Inferior parietal cortex (tissue), 1 donor: ENCODE results near the gene RTBDN.
A peak's percentile ranks its signal among the peaks of the same experiment; 100 is the strongest.

Experiments used
- DNase-seq: peaks from one replicate; pipeline ENCODE4 v3.0.0-alpha.2; 2016; ENCODE audit errors: extremely low spot score

RTBDN gene

DNA sequence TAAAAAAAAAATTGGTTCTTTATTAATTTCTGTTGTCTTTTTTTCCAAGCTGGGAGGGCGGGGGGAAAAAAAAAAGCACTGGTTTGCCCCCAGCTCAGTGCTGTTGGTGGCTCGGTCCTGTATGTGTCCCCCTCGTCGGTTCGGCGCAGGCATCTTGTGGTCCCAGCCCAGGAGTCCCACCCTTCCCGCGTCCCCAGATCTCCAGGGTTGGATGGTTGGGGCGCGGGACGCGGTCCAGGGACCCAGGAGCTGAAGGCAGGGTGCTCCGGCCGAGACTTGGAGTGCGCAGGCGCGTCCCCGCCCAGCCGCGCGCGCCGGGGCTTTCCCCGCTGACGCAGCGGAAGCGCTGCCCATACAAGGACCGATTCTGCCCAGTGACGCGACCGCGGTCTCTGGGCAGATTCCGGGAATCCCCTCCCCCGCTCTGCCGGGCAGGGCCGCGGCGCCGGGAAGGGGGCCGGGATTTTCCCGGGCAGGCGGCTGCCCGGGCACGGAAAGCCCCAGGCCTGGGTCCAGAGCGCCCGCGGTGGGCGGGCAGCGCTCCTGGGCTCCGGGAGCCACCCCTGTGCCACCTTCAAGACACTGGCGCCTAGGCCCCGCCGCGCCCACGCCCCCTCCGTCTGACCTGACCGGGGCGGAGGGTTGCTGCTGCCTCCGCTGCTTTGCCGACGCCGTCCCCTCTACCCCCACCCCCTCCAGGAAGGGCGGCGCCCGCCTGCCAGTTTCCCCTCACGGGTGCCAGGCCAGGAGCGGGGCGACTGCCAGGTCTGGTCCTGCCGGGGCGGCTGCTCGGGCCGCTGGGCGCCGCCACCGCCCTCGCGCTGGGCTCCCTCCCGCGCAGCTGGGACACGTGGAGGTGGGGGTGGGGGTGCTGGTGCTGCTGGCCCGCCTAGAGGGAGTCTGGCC, 40.8 kb downstream of the RTBDN start:
- DNase-seq = peak; percentile 93

DNA sequence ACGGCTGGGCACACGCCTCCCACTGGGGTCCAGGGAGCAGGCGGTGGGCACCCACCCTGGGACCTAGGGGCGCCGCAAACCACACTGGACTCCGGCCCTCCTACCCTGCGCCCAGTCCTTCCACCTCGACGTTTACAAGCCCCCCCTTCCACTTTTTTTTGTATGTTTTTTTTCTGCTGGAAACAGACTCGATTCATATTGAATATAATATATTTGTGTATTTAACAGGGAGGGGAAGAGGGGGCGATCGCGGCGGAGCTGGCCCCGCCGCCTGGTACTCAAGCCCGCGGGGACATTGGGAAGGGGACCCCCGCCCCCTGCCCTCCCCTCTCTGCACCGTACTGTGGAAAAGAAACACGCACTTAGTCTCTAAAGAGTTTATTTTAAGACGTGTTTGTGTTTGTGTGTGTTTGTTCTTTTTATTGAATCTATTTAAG, 41.5 kb downstream of the RTBDN start:
- DNase-seq = no peak

DNA sequence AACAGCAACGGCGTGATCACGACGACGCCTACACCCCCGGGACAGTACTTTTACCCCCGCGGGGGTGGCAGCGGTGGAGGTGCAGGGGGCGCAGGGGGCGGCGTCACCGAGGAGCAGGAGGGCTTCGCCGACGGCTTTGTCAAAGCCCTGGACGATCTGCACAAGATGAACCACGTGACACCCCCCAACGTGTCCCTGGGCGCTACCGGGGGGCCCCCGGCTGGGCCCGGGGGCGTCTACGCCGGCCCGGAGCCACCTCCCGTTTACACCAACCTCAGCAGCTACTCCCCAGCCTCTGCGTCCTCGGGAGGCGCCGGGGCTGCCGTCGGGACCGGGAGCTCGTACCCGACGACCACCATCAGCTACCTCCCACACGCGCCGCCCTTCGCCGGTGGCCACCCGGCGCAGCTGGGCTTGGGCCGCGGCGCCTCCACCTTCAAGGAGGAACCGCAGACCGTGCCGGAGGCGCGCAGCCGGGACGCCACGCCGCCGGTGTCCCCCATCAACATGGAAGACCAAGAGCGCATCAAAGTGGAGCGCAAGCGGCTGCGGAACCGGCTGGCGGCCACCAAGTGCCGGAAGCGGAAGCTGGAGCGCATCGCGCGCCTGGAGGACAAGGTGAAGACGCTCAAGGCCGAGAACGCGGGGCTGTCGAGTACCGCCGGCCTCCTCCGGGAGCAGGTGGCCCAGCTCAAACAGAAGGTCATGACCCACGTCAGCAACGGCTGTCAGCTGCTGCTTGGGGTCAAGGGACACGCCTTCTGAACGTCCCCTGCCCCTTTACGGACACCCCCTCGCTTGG, 42.1 kb downstream of the RTBDN start:
- DNase-seq = peak; percentile 47

DNA sequence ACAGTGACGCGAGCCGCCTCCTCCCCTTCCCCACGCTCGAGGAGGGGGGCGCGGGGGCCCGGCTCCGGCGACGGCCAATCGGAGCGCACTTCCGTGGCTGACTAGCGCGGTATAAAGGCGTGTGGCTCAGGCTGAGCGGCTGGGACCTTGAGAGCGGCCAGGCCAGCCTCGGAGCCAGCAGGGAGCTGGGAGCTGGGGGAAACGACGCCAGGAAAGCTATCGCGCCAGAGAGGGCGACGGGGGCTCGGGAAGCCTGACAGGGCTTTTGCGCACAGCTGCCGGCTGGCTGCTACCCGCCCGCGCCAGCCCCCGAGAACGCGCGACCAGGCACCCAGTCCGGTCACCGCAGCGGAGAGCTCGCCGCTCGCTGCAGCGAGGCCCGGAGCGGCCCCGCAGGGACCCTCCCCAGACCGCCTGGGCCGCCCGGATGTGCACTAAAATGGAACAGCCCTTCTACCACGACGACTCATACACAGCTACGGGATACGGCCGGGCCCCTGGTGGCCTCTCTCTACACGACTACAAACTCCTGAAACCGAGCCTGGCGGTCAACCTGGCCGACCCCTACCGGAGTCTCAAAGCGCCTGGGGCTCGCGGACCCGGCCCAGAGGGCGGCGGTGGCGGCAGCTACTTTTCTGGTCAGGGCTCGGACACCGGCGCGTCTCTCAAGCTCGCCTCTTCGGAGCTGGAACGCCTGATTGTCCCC, 42.9 kb downstream of the RTBDN start, which contains the start of gene JUNB:
Gene JUNB, plus strand, starts transcription at position 142 of the 706 bp plus-strand sequence. Its CDS starts 286 bp downstream, at position 428.
- DNase-seq = peak; percentile 97

DNA sequence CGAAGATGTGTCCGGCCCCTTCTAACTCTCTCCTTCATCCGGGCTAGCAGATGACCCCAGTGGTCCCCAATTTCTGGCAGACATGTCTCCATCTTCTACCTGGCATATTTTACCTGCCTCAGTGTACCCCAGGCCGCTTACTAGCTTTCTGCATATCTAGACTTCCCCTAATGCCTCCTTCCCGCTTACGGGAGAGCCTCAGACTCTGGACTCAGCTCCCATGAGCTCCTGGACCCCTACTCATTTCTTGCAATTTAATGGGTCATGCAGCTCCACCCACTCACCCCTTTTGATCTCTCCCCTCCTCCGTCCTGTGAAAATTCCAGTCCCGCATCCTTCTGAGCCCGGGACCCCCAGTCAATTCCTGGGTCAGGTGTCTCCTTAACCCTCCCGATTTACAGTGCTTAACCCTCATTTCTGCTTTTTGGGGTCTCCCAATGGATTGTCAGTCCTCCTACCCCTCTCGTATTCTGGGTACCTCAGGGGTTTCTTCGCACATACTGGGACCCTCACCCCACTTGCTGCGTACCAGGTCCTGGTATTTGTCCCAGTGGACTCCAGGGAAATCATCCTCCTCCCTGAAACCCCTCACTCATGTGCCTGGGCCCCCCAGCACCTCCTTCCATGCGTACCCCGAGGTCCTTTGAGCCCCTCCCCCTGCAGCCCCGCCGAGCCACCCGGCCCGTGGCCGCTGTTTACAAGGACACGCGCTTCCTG, 43.6 kb downstream of the RTBDN start:
- no peak for DNase-seq

DNA sequence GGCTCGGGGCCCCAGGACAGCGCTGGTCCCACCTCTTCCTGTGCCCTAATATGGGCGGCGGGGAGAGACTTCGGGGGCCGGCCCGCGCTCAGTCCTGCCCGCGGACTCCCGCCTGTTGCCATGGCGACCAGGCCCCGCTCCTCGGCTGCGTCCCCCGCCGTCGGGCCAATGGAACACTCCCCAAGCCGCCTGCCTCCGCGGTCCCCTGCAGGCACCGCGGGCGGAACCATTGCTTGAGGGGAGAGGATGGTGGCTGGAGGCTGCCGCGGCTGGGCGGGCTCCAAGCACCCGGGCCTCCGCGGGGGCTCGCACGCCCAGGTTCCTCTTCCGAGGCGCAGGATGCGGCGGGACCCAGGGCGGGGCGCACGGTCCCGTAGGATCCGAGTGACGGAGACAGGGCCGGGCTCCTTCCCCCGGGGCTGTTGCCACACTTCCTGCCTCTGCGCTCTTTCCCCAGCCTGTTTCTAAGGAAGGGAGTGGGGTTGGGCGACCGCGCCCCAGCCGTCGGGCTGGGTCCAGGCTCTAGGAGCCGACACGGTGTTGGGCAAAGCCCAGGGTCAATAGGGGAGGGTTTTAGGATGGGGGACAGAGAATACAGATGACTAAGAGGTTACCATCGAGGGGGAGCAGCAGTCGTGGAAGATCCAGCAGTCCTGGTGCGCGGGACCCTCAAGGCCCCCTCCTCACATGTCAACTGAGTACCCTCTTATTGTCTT, 44.3 kb downstream of the RTBDN start:
- peak; percentile 93 for DNase-seq

DNA sequence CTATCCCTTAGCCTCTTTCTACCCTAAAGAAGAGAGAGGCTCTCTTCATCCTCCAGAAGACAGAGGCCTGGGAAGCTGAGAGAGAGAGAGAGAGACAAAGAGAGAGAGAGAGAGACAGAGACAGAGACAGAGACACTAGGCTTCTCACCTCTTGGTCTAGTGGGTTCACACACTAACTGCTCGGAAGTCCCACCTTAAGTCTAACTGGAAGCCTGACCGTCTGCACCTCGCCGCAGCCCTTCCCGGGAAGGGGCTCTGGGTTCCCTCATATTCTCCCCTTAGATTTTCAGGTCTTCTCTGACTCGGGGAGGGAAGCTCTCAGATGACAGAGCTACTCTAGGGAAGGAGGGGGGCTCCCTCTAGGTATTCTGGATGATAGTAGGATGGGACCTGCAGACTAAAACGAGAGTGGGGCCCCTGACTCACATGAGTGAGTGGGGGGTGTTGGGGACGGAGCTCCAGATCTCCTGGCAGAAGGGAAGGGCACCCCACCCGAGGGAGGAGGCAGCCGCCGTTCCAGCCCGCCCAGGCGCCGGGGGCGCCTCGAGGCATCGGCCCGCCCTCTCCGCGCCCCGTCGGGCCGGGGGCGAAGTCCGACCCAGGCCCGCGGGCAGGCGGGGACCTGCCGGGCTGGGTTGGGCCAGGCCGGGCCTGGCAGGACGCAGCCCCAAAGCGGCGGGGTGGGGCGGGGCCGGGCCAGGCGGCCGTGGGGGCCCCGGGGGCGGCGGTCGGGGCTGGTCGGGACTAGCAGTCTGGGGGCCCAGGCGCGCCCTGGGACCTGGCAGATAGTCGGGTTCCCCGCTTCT, 45.1 kb downstream of the RTBDN start:
- no peak for DNase-seq

DNA sequence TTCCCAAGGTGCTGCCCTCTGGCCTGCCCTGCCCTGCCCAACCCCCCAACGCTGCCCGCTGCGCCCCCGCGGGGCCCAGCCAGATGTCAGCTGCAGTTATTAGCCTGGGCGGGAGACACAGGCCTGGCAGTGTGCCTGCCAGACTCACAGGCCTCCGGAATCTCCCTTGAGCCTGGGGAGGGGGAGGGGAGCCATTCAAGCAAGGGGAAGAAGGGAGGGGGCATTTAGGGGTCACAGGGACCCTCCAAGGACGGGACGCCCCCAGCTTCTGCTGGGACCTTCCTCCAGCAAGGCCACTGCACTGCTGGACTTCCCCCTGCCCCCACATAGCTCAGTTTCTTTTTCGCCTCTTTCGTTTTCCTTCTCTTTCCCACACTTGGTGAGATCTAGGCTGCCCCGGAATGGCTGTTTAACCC, 45.7 kb downstream of the RTBDN start:
- DNase-seq = peak; percentile 48

DNA sequence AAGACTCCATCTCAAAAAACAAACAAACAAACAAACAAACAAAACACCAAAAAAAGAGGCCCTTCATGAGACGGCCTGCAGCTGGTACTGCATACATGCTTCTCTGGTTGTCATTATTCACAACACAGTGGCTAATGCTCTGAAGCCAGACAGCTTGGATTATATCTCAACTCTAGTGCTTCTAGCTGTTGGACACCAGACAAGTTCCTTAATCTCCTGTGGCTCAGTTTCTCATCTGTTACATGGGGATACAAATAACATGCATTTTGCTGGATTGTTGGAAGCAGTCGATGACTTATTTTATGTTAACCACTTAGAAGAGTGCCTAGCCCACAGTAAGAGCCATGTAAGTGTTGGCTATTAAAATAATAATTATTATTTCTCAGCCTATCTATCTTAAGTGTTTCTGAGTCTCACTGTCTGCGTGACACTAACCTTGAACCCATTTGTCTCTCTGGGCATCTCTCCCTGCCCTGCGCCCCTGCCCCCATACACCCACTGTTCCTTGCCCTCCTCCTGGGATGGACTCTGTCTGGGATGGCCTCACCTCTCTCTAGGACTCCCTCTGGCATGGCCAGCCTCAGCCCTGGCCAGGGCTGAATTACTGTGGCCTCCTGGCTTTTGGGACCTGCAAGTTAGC, 46.2 kb downstream of the RTBDN start:
- no peak for DNase-seq

DNA sequence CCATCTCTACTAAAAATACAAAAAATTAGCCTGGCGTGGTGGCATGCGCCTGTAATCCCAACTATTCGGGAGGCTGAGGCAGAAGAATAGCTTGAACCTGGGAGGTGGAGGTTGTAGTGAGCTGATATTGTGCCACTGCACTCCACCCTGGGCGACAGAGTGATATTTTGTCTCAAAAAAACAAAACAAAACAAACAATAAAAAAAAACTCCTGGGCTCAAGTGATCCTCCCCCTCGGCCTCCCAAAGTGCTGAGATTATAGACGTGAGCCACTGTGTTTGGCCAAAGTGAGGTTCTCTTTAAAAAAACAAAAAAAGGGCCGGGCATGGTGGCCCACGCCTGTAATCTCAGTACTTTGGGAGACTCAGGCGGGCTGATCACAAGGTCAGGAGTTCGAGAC, 46.9 kb downstream of the RTBDN start:
- no peak for DNase-seq

DNA sequence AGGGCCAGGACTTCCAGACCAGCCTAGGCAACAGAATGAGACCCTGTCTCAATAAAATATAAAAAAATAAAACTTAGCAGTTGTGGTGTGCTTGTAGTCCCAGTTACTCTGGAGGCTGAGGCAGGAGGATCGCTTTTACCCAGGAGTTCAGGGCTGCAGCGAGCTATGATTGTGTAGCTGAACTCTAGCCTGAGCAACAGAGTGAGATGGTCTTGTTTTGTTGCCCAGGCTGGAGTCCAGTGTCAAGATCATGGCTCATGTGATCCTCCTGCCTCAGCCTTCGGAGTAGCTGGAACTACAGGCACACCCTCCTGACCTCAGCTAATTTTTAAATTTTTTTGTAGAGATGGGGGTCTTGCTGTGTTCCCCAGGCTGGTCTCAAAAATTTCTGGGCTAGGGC, 47.4 kb downstream of the RTBDN start:
- DNase-seq = no peak

DNA sequence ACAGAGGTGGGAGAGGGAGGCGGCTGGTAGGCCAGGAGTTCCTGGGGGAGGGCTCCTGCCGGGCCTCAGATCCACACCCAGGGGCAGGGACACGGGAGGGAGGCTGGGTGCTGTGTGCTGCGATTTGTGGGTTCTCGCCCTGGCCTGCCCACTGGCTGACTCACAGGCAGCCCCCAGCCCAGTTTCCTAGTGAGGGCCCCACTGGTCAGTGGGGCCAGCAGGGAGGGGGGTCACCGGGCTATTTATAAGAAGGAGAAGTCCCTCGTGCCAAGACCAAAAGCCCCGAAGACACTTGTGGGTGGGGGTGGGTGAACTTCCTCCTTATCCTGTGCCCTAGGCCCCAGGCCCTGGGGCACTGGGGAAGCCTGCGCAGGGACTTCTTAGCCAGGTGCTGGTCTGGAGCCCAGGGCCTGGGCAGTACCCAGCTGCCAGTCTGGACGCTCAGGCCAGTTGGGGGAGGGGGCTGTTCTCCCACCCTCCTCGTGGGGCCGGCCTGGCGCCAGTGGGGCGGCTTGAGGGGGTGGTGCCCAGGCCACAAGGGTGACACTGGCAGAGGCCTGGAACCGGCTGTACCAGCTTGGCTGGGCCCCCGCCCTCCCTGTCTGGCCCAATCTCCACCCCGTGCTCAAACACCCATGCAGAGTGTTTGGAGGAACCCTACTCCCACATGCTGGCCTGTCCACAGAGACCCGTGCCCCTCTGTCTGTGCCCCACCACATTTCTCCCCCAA, 48.1 kb downstream of the RTBDN start:
- DNase-seq = no peak

DNA sequence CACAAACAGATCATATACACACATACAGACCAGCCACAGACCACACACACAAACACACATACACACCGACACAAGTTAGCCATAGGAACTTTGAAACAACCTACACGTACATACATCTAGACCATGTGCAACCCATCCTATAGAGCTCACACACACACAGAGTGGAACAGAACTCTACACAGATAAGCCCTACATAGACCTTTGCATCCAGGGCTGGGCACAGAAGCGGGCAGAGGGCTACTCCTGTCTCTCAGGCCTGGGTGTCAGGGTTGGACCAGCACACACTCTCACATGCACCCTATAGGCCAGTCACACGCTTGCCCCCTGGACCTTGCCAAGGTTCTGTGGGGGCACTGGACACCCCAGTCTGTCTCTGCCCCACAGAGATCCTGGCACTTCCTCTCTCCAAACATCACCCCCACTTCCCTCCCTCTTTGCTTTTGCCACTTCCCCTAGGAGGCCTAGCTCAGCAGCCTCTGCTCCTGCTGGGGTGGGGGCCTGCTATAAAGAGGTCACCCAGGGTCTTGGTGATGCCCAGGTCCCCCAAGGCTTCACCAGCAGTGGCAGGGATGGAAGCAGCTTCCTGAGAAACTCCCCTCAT, 48.8 kb downstream of the RTBDN start:
- no peak for DNase-seq

DNA sequence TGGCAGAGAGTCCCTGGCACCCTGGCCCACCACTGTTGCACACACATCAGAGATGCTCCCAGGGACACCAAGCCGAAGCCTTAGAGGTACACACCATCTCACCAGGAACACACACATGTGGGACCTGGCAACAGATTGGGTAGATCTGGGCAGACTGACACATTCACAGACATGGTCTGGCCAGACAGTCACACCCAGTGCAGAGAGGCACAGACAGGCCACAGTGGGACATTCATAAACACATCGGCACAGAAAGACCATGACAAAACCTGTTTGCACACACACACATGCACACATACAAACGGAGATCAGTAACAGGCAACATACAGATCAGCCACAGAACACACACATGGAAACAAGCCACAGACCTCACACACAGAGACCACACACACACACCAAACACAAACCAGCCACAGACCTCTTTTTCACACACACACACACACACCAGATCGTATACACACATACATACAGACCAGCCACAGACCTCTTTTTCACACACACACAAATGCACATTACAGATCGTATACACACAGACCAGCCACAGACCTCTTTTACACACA, 49.4 kb downstream of the RTBDN start:
- no peak for DNase-seq

DNA sequence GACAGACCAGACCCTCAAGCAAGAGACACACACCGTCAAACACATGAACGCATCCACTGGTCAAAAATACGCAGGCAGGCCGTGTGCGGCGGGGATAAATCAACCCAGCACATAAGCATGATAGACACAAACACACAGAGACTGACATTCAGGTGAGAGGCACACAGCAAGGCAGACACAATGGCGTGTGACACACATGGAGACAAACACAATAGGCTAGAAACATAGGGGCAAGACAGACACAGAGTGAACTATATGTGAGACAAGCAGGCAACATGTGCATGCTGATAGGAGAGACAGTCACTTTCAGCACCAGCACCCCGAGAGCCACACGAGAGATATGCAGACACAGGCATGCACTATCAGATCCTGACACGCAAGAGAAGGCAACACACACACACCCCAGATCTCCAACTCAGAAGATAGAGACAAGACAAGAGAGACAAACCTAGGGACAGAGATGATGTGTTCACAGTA, 49.9 kb downstream of the RTBDN start:
- no peak for DNase-seq

DNA sequence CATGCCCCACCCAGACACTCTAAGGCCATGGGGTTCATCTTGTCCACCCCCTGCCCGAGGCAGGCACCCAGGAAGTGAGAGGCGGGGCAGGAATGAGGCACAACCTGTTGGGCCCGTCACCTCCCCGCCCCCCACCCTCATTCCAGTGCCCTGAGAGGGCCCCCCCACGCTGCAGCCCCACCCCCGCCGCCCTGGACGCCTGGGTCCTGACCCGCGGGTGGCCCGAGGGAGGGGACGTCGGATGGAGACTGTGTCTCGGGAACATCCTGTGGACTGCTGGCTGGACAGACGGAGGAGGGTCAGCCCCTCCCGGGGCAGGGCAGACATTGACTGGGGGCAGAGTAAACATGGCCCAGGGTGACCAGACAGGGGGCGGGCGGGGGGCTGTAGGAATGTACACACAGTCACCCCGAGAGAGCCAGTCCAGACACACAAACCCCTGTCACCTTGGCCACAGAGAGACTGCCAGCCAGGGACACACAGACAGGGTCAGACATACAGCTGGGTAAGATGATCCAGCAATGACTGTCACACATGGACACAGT, 50.5 kb downstream of the RTBDN start:
- DNase-seq = no peak

DNA sequence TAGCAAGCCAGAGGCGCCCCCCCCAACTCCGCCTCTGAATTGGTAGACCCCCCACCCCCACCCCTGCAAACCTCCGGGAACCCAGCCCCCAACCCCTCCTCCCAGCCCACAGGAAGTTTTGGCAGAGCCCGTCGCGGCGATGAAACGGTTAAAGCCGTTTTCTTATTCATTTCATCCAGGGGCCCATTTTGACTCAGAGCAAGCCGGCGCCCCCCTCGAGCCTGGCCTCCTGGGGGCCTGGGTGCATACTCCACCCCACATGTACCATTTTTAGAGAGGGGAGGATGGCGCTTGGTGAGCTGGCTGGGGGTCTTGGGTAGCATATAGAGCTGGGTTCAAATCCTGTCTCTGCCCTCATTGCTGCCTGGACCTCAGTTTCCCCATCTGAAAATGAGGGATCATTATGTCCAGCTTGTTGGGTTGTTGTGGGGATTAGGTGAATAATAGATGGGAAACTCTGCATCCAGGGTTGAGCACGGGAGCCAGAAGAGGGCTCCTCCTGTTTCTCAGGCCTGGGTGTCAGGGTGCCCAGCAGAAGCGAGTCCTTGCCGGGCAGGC, 51.0 kb downstream of the RTBDN start:
- no peak for DNase-seq
